GM12878 (cell line): ENCODE results near the gene LRP10. TPM values are rescaled to one million over a fixed set of nuclear protein-coding genes. Genes with fewer than 3 reads are reported as not detected.

ENCODE experiments used
- ATAC-seq: fragments of 200-7000 bp; cut with Tn5 transposase; 3 replicates; pipeline ENCODE4 v1.9.1; 2020; ENCODE audit warnings: mild to moderate bottlenecking, moderate library complexity
- BruUV-seq: library from RNA; stranded (reverse); fragments of 400-500 nt; replicated peaks from 2 replicates; lab custom pipeline; 2021; lab: Mats Ljungman, UMichigan
- CTCF ChIA-PET: fragments of 300-600 bp; sonication (Branson Sonifier 250); formaldehyde crosslinking; extraction: SDS; loops from one replicate; lab custom pipeline; 2021; ENCODE audit warnings: inconsistent platforms; lab: Yijun Ruan, JAX
- POLR2A ChIA-PET: fragments of 350-600 bp; formaldehyde crosslinking; extraction: SDS; loops from one replicate; lab custom pipeline; 2021; ENCODE audit warnings: inconsistent platforms; lab: Charles Lee
- RAD21 ChIA-PET: fragments of 300-600 bp; sonication (Branson Sonifier 250); formaldehyde crosslinking; loops from one replicate; lab custom pipeline; 2023; ENCODE audit warnings: antibody characterized with exemption; ENCODE audit not compliant: unreplicated experiment; lab: Charles Lee
- SMC1A ChIA-PET: fragments of 300-600 bp; sonication (Branson Sonifier 250); formaldehyde crosslinking; loops from one replicate; lab custom pipeline; 2023; ENCODE audit not compliant: unreplicated experiment, uncharacterized antibody; lab: Charles Lee
- DNase-seq: peaks from one replicate; pipeline ENCODE4 v3.0.0-alpha.2; 2011; ENCODE audit warnings: low read depth, low spot score
- FAIRE-seq: peaks from 3 replicates; lab custom pipeline; 2011; peaks lifted over from hg19 to GRCh38; lab: Jason Lieb, UNC
- H2AFZ ChIP-seq: 2 replicates; pipeline ENCODE4 v1.6.0; 2011; ENCODE audit warnings: low read depth, low read length, control low read depth; ENCODE audit not compliant: control insufficient read depth
- H3K27ac ChIP-seq: 2 replicates; pipeline ENCODE4 v1.5.1; 2011; ENCODE audit warnings: control low read depth; ENCODE audit not compliant: control insufficient read depth, insufficient read depth
- H3K27me3 ChIP-seq, 2 experiments: replicated peaks in 1 of 2; 2 replicates each; pipeline versions ENCODE4 v1.6.0 to v1.6.1; 2011; ENCODE audit warnings: low read length in 1 of 2; ENCODE audit not compliant: control insufficient read depth in 2 of 2, insufficient read depth in 2 of 2
- H3K36me3 ChIP-seq, 2 experiments: 2 replicates each; pipeline ENCODE4 v1.5.1; 2011; ENCODE audit warnings: low read length in 1 of 2; ENCODE audit not compliant: control insufficient read depth in 2 of 2, insufficient read depth in 2 of 2
- H3K4me1 ChIP-seq: 2 replicates; pipeline ENCODE4 v1.6.1; 2011; ENCODE audit warnings: mild to moderate bottlenecking, low read length, moderate library complexity, mixed read lengths; ENCODE audit not compliant: control insufficient read depth, insufficient read depth
- H3K4me2 ChIP-seq: 2 replicates; pipeline ENCODE4 v1.6.0; 2011; ENCODE audit warnings: control low read depth; ENCODE audit not compliant: control insufficient read depth, insufficient read depth
- H3K4me3 ChIP-seq: fragments of 200-600 bp; sonication (generic); 2 replicates; pipeline ENCODE4 v1.5.1; 2016
- H3K79me2 ChIP-seq: 2 replicates; pipeline ENCODE4 v1.6.0; 2011; ENCODE audit warnings: low read length; ENCODE audit not compliant: control insufficient read depth, insufficient read depth
- H3K9ac ChIP-seq: 2 replicates; pipeline ENCODE4 v1.8.0; 2011; ENCODE audit warnings: low read length, control low read depth, mixed read lengths; ENCODE audit not compliant: control insufficient read depth, insufficient read depth
- H3K9me3 ChIP-seq: replicated peaks from 3 replicates; pipeline ENCODE4 v1.5.1; 2011; ENCODE audit warnings: mild to moderate bottlenecking, low read length; ENCODE audit not compliant: control insufficient read depth, insufficient read depth
- H4K20me1 ChIP-seq: 2 replicates; pipeline ENCODE4 v1.6.0; 2011; ENCODE audit not compliant: control insufficient read depth, insufficient read depth
- CBFB ChIP-seq: IDR thresholded peaks from 2 replicates; pipeline ENCODE4 v1.6.1; 2016; ENCODE audit warnings: antibody characterized with exemption, low read depth
- CHD1 ChIP-seq: IDR thresholded peaks from 2 replicates; pipeline ENCODE4 v1.6.1; 2012; ENCODE audit warnings: low read depth, low read length, improper control_type of control experiment
- CHD2 ChIP-seq: IDR thresholded peaks from 2 replicates; pipeline ENCODE4 v1.6.1; 2011; ENCODE audit warnings: low read depth, low read length, improper control_type of control experiment, borderline replicate concordance
- FOS ChIP-seq: IDR thresholded peaks from 3 replicates; pipeline ENCODE4 v1.6.1; 2011; ENCODE audit warnings: borderline replicate concordance; ENCODE audit not compliant: insufficient read length; ENCODE audit errors: extremely low read depth
- IRF4 ChIP-seq: IDR thresholded peaks from 2 replicates; pipeline ENCODE4 v1.6.1; 2011; ENCODE audit warnings: low read depth, low read length
- KDM1A ChIP-seq: fragments of 200-600 bp; sonication (generic); IDR thresholded peaks from 2 replicates; pipeline ENCODE4 v1.6.1; 2016; ENCODE audit warnings: borderline replicate concordance
- NR2C2 ChIP-seq: IDR thresholded peaks from 2 replicates; pipeline ENCODE4 v1.6.1; 2011; ENCODE audit warnings: borderline replicate concordance, low read depth; ENCODE audit not compliant: control insufficient read depth, insufficient read length
- SMAD1 ChIP-seq: fragments of 450-650 bp; IDR thresholded peaks from 2 replicates; pipeline ENCODE4 v1.6.1; 2018; ENCODE audit warnings: mild to moderate bottlenecking, low read depth; ENCODE audit not compliant: partially characterized antibody
- TCF3 ChIP-seq: IDR thresholded peaks from 2 replicates; pipeline ENCODE4 v1.6.1; 2012; ENCODE audit warnings: low read depth, mild to moderate bottlenecking, low read length, borderline replicate concordance; ENCODE audit not compliant: insufficient read depth
- YY1 ChIP-seq: IDR thresholded peaks from 2 replicates; pipeline ENCODE4 v1.6.1; 2011; ENCODE audit warnings: low read depth, mild to moderate bottlenecking, low read length
- WGBS: methylation state at CpG from one replicate; pipeline ENCODE4 v1.1.6; 2016; ENCODE audit warnings: low lambda C conversion rate; ENCODE audit not compliant: insufficient replicate concordance, insufficient coverage; ENCODE audit errors: missing lambda C conversion rate; 5-methylcytosine and 5-hydroxymethylcytosine counted together
- in situ Hi-C: fragments of 300-500 bp; cut with MboI; formaldehyde crosslinking; loops from 9 replicates; pipeline ENCODE4 v1.14.3; 2018; ENCODE audit warnings: mixed read lengths
- intact Hi-C: fragments of 100-400 bp; cut with micrococcal nuclease; formaldehyde crosslinking; loops from one replicate; pipeline ENCODE4 v1.14.2; 2022; ENCODE audit not compliant: unreplicated experiment
- polyA plus RNA-seq, 11 experiments: library from polyadenylated mRNA; depleted of rRNA in 4 of 11; unstranded in 6 of 11; stranded (reverse) in 5 of 11; fragments of >200 nt; fragmentation: Nextera tagmentation in 4 of 11; fragmentation: Illumina TruSeq in 1 of 11; extraction: Ambion mirVana in 4 of 11; extraction: Trizol in 1 of 11; gene quantifications; 1 replicate in 1 of 11; 2 replicates in 10 of 11; pipeline versions ENCODE4 v1.2.1 to v1.2.3, GENCODE V29; 2011 to 2016; ENCODE audit warnings: inconsistent platforms in 2 of 11, missing spikeins in 2 of 11, low read depth in 1 of 11
- total RNA-seq, 4 experiments: library from RNA; depleted of rRNA in 3 of 4; stranded (reverse); fragments of >200 nt in 3 of 4; fragmentation: Illumina TruSeq in 1 of 4; extraction: Trizol in 1 of 4; gene quantifications; 2 replicates each; pipeline versions ENCODE4 v1.2.1 to v1.2.3, GENCODE V29; 2013 to 2021
- TF ChIP-seq, protein P1 (sequence below): IDR thresholded peaks from 2 replicates; pipeline ENCODE4 v1.6.1; 2012; ENCODE audit warnings: mild to moderate bottlenecking, low read depth, low read length
- TF ChIP-seq, protein P2 (sequence below): fragments of 450-650 bp; IDR thresholded peaks from 2 replicates; pipeline ENCODE4 v1.6.1; 2017; ENCODE audit warnings: mild to moderate bottlenecking
- TF ChIP-seq, protein P3 (sequence below): IDR thresholded peaks from 2 replicates; pipeline ENCODE4 v1.6.1; 2011; ENCODE audit warnings: low read depth, mild to moderate bottlenecking, low read length, moderate library complexity, borderline replicate concordance; ENCODE audit errors: extremely low read depth
- TF ChIP-seq, protein P4 (sequence below): IDR thresholded peaks from 2 replicates; pipeline ENCODE4 v1.6.1; 2011; ENCODE audit warnings: borderline replicate concordance, low read depth, mild to moderate bottlenecking, moderate library complexity, low read length; ENCODE audit not compliant: insufficient read depth, poor library complexity, severe bottlenecking
- TF ChIP-seq, protein P5 (sequence below): IDR thresholded peaks from 2 replicates; pipeline ENCODE4 v1.6.1; 2011; ENCODE audit warnings: borderline replicate concordance, low read depth, mild to moderate bottlenecking, moderate library complexity, mixed read lengths, low read length; ENCODE audit not compliant: insufficient read depth; ENCODE audit errors: extremely low read length

LRP10 gene
- total and polyA plus RNA-seq, 10 of the 15 experiments (the other 5 are each of a cell fraction or from before 2014, with no cell fraction given) = 3.0 to 56.9 (median 20.9) TPM

DNA sequence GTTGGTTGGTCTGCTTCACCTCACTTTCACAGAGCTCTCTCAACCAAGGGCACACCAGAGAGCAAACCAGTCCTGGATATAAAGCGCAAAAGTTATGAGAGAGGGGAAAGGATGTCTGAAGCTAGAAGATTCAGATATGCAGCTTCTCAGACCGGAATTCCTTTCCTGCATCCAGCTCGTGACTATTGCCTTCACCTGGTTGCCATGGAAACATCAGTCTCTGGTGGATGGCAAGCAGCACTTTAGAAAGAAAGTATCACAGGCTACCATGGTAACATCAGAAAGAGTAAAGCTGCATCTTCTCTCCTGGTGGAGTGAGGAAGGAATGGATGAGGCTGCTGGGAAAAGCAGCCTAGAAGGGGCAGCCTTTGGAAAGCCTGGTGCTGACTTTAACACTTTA, 25.2 kb downstream of the LRP10 start:
- ChIA-PET CTCF (interaction anchor here (0.9 to 4.8 kb wide), 9 partner anchors 12 to 326 kb away, joined by 3 to 58 read pairs (median 5); partner anchors contain the start of genes LRP10, OXA1L and RBM23), RAD21 (interaction anchor here (0.9 to 3.4 kb wide), 4 partner anchors 14 to 74 kb away, joined by 3 to 11 read pairs (median 3); partner anchors contain the start of genes LRP10 and REM2)
- Histone ChIP-seq H3K4me2 (no peak overlapping the region), H3K36me3 (peaks cover 10 to 11% of the 10 kb centered on the region in 2 experiments), H3K27ac (no peak overlapping the region), H3K4me1 (no peaks in the 10 kb centered on the region)
- ATAC-seq = no peak
- in situ Hi-C loops = loop anchor here (5.0 kb wide), 1 partner anchor 324 kb away; no protein-coding TSS in a partner anchor
- TF ChIP-seq, protein P1, sequence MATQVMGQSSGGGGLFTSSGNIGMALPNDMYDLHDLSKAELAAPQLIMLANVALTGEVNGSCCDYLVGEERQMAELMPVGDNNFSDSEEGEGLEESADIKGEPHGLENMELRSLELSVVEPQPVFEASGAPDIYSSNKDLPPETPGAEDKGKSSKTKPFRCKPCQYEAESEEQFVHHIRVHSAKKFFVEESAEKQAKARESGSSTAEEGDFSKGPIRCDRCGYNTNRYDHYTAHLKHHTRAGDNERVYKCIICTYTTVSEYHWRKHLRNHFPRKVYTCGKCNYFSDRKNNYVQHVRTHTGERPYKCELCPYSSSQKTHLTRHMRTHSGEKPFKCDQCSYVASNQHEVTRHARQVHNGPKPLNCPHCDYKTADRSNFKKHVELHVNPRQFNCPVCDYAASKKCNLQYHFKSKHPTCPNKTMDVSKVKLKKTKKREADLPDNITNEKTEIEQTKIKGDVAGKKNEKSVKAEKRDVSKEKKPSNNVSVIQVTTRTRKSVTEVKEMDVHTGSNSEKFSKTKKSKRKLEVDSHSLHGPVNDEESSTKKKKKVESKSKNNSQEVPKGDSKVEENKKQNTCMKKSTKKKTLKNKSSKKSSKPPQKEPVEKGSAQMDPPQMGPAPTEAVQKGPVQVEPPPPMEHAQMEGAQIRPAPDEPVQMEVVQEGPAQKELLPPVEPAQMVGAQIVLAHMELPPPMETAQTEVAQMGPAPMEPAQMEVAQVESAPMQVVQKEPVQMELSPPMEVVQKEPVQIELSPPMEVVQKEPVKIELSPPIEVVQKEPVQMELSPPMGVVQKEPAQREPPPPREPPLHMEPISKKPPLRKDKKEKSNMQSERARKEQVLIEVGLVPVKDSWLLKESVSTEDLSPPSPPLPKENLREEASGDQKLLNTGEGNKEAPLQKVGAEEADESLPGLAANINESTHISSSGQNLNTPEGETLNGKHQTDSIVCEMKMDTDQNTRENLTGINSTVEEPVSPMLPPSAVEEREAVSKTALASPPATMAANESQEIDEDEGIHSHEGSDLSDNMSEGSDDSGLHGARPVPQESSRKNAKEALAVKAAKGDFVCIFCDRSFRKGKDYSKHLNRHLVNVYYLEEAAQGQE = no peak
- TF ChIP-seq CBFB = no peak
- no peak for TF ChIP-seq CHD1
- no peak for TF ChIP-seq KDM1A
- no peak for TF ChIP-seq YY1
- TF ChIP-seq, protein P2, sequence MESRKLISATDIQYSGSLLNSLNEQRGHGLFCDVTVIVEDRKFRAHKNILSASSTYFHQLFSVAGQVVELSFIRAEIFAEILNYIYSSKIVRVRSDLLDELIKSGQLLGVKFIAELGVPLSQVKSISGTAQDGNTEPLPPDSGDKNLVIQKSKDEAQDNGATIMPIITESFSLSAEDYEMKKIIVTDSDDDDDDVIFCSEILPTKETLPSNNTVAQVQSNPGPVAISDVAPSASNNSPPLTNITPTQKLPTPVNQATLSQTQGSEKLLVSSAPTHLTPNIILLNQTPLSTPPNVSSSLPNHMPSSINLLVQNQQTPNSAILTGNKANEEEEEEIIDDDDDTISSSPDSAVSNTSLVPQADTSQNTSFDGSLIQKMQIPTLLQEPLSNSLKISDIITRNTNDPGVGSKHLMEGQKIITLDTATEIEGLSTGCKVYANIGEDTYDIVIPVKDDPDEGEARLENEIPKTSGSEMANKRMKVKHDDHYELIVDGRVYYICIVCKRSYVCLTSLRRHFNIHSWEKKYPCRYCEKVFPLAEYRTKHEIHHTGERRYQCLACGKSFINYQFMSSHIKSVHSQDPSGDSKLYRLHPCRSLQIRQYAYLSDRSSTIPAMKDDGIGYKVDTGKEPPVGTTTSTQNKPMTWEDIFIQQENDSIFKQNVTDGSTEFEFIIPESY = no peak
- TF ChIP-seq, protein P3, sequence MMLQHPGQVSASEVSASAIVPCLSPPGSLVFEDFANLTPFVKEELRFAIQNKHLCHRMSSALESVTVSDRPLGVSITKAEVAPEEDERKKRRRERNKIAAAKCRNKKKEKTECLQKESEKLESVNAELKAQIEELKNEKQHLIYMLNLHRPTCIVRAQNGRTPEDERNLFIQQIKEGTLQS = no peak
- TF ChIP-seq, protein P4, sequence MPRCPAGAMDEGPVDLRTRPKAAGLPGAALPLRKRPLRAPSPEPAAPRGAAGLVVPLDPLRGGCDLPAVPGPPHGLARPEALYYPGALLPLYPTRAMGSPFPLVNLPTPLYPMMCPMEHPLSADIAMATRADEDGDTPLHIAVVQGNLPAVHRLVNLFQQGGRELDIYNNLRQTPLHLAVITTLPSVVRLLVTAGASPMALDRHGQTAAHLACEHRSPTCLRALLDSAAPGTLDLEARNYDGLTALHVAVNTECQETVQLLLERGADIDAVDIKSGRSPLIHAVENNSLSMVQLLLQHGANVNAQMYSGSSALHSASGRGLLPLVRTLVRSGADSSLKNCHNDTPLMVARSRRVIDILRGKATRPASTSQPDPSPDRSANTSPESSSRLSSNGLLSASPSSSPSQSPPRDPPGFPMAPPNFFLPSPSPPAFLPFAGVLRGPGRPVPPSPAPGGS = no peak
- no peak for TF ChIP-seq CHD2
- TF ChIP-seq NR2C2 = no peak
- no peak for TF ChIP-seq TCF3
- no peak for TF ChIP-seq FOS
- TF ChIP-seq, protein P5, sequence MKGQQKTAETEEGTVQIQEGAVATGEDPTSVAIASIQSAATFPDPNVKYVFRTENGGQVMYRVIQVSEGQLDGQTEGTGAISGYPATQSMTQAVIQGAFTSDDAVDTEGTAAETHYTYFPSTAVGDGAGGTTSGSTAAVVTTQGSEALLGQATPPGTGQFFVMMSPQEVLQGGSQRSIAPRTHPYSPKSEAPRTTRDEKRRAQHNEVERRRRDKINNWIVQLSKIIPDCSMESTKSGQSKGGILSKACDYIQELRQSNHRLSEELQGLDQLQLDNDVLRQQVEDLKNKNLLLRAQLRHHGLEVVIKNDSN = no peak
- no peak for TF ChIP-seq SMAD1
- TF ChIP-seq IRF4 = no peak
- TF ChIP-seq, all 136 proteins: peak for 0
- POLR2A ChIA-PET = interaction anchor here (0.6 to 1.2 kb wide), 3 partner anchors 22 to 326 kb away, joined by 3 to 4 read pairs (median 4); no protein-coding TSS in a partner anchor
- Histone ChIP-seq H3K4me3 (no peak overlapping the region), H3K9ac (no peak overlapping the region), H4K20me1 (no peaks in the 10 kb centered on the region; the same call in 1 of the 2 replicates), H3K27me3 (no peaks in the 10 kb centered on the region), H2AFZ (no peak overlapping the region), H3K79me2 (no peaks in the 10 kb centered on the region), H3K9me3 (no peaks in the 10 kb centered on the region)
- BruUV-seq = no TSS peak
- SMC1A ChIA-PET = interaction anchor here (0.6 to 2.6 kb wide), 9 partner anchors 8 to 332 kb away, joined by 3 to 17 read pairs (median 4); partner anchors contain the start of gene MRPL52
- intact Hi-C loops = no loop called here
- FAIRE-seq (no peak), DNase-seq (no peak)
- WGBS = 100% methylated on average over 3 of the region's 3 CpGs
